8988T (cell line): ENCODE data around the gene KRTAP4-2.
"Not testable (repeated sequence)": the region's sequence is repeated elsewhere in the genome, so short reads cannot be mapped to it uniquely, and the experiment has no call there.

Experiments used
- DNase-seq: peaks from one replicate; pipeline ENCODE4 v3.0.0; 2011

Gene KRTAP4-2

DNA sequence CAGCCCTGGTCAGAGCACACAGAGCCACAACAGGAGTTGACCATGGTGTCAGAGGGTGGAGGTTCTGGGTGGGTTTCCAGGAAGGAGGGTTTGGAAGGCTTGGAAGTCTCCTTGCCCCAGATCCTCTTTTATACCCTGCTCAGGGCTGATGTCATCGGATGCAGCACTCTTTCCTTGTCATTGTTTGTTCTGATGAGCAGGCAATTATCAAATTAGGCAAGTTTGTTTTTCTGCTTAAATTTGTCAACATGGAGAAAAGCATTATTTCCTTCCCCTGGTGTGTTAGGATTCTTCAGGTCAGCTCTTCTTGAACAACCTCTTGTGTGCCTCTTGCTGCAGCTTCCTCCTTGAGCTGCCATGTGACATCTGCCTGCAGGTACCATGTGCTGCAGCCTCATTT, 17.4 kb downstream of the KRTAP4-2 start, which contains the start of gene KRTAP4-4:
Gene KRTAP4-4, minus strand, starts transcription at position 101 of the 400 bp plus-strand sequence. Its CDS starts 57 bp downstream, at position 44.
- no peak for DNase-seq

DNA sequence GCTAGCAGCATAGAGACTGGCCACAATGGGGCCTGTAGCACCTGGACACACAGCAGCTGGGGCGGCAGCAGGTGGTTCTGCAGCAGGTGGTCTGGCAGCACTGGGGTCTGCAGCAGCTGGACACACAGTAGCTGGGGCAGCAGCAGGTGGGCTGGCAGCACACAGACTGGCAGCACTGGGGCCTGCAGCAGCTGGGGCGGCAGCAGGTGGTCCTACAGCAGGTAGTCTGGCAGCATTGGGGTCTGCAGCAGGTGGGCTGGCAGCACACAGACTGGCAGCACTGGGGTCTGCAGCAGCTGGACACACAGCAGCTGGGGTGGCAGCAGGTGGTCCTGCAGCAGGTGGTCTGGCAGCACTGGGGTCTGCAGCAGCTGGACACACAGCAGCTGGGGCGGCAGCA, 17.8 kb downstream of the KRTAP4-2 start:
- not testable (repeated sequence) for DNase-seq

DNA sequence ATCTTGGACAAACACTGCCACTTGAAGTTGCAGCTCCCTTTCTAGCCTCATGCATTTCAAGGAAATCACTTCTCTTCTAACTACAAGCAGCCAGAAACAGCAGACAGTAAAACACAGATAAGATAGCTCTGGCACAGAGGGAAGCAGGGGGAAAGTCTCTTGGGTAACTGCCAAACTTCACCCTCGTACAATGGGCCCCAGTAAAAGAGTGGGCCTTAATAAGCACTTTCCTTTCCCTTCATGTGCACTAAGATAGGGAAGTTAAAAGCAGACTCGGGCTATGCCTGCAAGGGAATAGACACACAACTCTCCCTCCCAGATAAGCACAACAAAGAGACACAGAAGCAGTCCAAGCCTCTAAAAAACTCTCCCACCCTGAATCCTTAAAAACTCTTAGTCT, 24.2 kb downstream of the KRTAP4-2 start:
- no peak for DNase-seq

GRCh38 chr17:41151525-41151924, 26.5 kb downstream of the KRTAP4-2 start:
- no peak for DNase-seq

DNA sequence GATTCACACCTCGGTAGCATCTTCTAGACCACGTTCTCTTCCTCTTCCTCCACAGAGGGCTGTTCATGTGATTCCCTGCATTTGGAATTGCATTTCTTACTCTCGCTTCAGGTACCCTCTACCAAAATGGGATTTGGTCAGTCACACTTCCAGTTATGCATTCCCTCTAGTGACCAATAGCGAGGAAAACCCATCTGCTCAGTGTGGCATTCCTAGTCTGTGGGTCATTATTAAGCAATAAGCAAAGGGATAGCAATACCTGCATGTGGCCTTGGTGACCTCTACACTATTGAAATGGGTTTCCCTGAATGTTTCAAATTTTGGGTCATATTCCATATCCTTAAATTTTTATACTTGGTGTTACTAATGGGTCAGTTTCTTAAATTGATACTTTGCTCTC, 28.0 kb downstream of the KRTAP4-2 start:
- no peak for DNase-seq

GRCh38 chr17:41149652-41149985, 28.4 kb downstream of the KRTAP4-2 start, which contains the start of gene KRTAP4-5:
Gene KRTAP4-5 (minus strand): TSS chr17:41149825. CDS start chr17:41149767, 58 bp downstream.
- no peak for DNase-seq

DNA sequence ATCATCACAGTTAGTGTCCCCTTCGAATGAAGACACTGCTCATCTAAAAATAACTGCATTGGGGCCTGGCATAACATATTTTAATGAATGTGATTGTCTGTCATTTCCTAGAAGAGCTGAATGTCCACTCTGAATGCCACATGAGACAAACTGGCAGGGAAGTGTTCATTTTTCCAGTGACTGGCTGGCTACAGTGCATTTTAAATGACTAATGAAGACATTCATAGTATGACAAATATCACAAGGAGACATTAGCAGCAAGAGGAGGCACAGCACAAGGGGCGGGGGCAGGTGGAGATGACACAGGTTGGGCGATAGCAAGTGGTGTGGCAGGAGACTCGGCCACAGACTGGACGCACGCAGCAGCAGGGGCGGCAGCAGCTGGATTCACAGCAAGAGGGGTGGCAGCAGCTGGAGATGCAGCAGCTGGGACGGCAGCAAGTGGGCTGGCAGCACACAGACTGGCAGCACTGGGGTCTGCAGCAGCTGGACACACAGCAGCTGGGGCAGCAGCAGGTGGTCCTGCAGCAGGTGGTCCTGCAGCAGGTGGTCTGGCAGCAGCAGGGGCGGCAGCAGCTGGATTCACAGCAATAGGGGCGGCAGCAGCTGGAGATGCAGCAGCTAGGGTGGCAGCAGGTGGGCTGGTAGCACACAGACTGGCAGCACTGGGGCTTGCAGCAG, 28.9 kb downstream of the KRTAP4-2 start:
- not testable (repeated sequence) for DNase-seq

GRCh38 chr17:41147531-41148204, 30.4 kb downstream of the KRTAP4-2 start:
- no peak for DNase-seq

DNA sequence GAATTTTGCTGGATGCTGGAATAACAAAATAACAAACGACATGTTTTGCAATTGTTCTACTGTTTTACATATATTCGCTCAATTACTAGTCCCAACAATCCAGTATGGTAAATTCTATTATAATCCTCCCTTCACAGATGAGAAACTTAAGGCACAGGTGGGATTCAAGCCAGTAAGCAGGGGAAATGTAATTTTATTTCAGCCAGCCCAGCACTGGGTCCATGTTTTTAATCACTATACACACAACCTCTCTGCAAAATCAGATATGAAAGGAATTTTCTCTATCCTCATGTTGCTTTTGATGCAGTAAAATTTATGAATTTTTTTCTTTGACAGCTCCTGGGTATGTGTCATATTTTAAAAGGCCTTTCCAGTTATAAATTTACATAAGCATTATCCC, 32.8 kb downstream of the KRTAP4-2 start:
- DNase-seq = no peak

DNA sequence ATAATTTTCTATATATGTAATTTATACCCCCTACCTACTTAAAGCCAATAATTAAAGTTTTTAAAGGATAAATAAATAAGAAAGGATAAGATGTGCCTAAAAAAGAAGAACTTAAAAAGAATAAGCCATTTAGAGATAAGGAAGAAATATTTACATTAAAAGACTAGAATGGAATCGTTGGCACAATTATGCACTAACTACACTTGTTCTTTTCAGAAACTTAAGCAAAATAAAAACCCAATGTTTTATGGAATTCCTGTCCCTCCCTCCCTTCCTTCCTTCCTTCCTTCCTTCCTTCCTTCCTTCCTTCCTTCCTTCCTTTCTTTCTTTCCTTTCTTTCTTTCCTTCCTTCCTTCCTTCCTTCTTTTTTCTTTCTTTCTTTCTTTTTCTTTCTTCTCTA, 33.2 kb downstream of the KRTAP4-2 start:
- no peak for DNase-seq

DNA sequence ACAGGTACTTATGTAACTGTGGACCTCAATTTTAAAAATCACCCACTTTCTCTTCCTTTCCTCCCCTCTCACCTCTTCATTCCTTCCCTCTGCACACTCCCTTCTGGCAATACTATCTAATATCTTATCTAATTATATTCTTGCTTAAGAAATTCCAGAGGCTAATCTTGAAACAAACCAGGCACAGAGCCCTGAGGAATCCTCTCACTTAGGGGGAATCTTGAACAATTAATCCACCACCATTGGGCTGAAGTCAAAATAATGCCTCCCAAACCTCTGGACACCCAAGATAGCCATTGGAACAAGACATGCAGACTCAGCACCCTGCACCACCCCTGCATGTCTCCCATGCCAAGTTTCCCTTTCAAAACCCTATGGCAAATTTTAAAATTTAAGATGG, 36.7 kb downstream of the KRTAP4-2 start:
- DNase-seq = no peak

- DNase-seq = no peak
These were observed 37.5 kb downstream of the KRTAP4-2 start, which contains the start of gene KRTAP4-6 for GRCh38 chr17:41140360-41141131. Gene KRTAP4-6 (minus strand): TSS chr17:41140544. CDS start chr17:41140487, 57 bp downstream.

DNA sequence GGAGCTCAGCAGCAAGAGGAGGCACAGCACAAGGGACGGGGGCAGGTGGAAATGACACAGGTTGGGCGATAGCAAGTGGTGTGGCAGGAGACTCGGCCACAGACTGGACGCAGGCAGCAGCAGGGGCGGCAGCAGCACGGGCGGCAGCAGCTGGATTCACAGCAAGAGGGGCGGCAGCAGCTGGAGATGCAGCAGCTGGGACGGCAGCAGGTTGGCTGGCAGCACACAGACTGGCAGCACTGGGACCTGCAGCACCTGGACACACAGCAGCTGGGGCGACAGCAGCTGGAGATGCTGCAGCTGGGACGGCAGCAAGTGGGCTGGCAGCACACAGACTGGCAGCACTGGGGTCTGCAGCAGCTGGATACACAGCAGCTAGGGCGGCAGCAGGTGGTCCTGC, 38.2 kb downstream of the KRTAP4-2 start:
- DNase-seq = not testable (repeated sequence)

GRCh38 chr17:41133880-41134735, 43.9 kb downstream of the KRTAP4-2 start:
- no peak for DNase-seq

GRCh38 chr17:41131979-41132378, 46.0 kb downstream of the KRTAP4-2 start:
- no peak for DNase-seq
